Measurements from ENCODE around the gene JAK1.

DNA sequence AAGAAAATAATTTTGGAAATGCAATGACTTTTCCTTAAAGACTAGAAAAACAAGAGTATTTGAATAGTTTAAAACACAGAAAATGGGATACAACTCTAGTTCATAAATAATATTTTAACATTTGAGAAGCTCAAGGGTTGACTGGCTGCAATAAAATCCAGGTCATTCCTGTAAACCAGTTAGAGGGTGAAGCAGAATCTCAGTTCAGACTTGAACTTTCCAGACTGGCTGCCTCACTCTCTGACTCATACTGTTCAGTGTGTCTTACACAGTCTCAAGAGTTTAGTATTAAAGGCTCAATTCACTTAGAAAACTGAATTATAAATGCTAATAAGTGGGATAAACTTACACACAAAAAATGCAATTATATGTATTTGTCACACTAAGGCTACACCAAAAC is 131.6 kb downstream of the JAK1 start:
- no peak for TF ChIP-seq POLR2A (IDR thresholded peaks at IDR 0.05)
- TF ChIP-seq CTCF (IDR thresholded peaks at IDR 0.05): no peak

Measured in upper lobe of left lung (tissue), 4 donors.